GM12875 (cell line): Measurements from ENCODE around the gene BRI3.

Source experiments
- H3K4me3 ChIP-seq: one replicate; pipeline ENCODE4 v1.5.1; 2011; ENCODE audit warnings: low read depth, low read length, control low read depth
- CTCF ChIP-seq: IDR thresholded peaks from 2 replicates; pipeline ENCODE4 v1.5.1; 2011; ENCODE audit warnings: low read depth, mild to moderate bottlenecking, control low read depth, inconsistent platforms, low read length, moderate library complexity, borderline replicate concordance; ENCODE audit not compliant: insufficient read depth

Gene BRI3

DNA sequence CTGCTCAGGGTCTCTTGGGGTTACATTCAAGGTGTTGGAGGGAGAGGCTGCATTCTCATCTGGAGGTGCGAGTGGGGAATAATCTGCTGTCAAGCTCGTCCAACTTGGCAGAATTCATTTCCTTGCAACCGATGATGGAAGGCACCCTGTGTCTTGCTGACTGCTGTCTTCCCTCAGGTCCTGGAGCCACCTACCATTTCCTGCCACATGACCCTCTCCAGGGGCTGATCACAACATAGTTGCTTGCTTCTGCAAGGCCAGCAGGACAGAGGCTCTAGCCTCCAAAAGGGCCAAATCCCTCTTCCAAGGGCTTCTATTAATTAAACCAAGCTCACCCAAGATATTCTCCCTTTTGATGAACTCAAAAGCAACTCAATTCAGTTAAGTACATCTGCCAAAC is 14.2 kb upstream of the BRI3 start:
- H3K4me3 ChIP-seq = no peak overlapping the region
- no peak for TF ChIP-seq CTCF

DNA sequence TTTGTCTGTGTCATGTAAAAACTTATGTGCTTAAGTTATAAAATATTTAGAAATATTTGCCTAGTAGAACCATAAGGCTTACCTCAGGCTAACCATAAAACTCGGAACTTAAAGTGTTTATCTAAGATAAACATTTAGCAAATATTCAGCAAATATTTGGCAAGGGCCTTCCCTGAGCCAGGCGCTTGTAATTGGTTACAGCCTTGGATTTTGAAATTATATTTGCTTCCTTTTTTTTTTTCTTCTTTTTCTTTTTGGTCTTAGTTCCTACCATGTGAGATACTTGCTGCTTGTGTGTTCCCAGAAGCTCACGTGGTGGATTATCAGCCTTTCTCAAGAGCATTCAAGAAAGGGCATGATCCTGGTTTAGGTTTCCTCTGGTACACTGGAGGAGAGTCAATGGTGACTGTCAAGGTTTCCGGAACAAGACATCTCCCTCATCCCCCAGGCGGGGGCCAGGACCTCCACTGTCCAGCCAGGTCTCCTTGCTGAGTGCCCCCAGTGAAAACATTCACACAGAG is 5.2 kb upstream of the BRI3 start:
- H3K4me3 ChIP-seq = no peak overlapping the region
- no peak for TF ChIP-seq CTCF

- no peak for TF ChIP-seq CTCF
- H3K4me3 ChIP-seq = no peak overlapping the region
These were observed 3.1 kb upstream of the BRI3 start for GRCh38 chr7:98278408-98278807.

- TF ChIP-seq CTCF = no peak
- no peak overlapping the region for H3K4me3 ChIP-seq
These were observed 2.5 kb upstream of the BRI3 start for GRCh38 chr7:98278936-98279335.

DNA sequence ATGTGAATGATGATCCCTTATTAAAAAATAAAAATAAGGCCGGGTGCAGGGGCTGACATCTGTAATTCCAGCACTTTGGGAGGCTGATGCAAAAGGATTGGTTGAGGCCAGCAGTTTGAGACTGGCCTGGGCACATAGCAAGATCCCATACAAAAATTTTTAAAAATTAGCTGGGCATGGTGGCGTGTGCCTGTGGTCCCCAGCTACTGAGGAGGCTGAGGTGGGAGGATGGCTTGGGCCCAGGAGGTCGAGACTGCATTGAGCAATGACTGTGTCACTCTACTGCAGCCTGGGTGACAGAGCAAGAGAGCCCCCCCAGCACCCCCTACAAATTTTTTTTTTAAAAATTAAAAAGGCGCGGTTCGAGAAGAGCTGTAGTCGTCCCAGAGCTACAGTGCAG is 1.2 kb upstream of the BRI3 start:
- H3K4me3 ChIP-seq = no peak overlapping the region
- TF ChIP-seq CTCF = no peak

- TF ChIP-seq CTCF = no peak
These were observed 496 bp downstream of the BRI3 start for GRCh38 chr7:98281757-98282606.

GRCh38 chr7:98282703-98283102 is 1.2 kb downstream of the BRI3 start:
- H3K4me3 ChIP-seq = peak overlapping the region; percentile 82
- TF ChIP-seq CTCF = no peak

More at GRCh38 chr7:98281757-98282606, 496 bp downstream of the BRI3 start:
- peak overlapping the region; percentile 82 for H3K4me3 ChIP-seq
